Mesothelial cell of epicardium (in vitro differentiated cells): ENCODE measurements around the gene CDHR5. TPM values are rescaled to one million over a fixed set of nuclear protein-coding genes. Genes with fewer than 3 reads are reported as not detected.

ENCODE experiments used
- DNase-seq, 2 experiments: peaks; one replicate each; pipeline ENCODE4 v3.0.0; 2021; ENCODE audit warnings: low spot score in 2 of 2; ENCODE audit not compliant: unreplicated experiment in 2 of 2
- H3K27ac Mint-ChIP-seq: 2 replicates; pipeline ENCODE4 v1.8.0; 2021; ENCODE audit warnings: mixed read lengths
- H3K27me3 Mint-ChIP-seq: 2 replicates; pipeline ENCODE4 v1.8.0; 2021; ENCODE audit warnings: low read depth, mixed read lengths
- H3K36me3 Mint-ChIP-seq: 2 replicates; pipeline ENCODE4 v1.8.0; 2021; ENCODE audit warnings: mixed read lengths
- H3K4me1 Mint-ChIP-seq: 2 replicates; pipeline ENCODE4 v1.8.0; 2021; ENCODE audit warnings: mixed read lengths
- H3K4me3 Mint-ChIP-seq: 2 replicates; pipeline ENCODE4 v1.8.0; 2021; ENCODE audit warnings: mild to moderate bottlenecking, moderate library complexity, mixed read lengths
- H3K9me3 Mint-ChIP-seq: 2 replicates; pipeline ENCODE4 v1.8.0; 2021; ENCODE audit warnings: mixed read lengths
- total RNA-seq: library from RNA; stranded (reverse); gene quantifications from 3 replicates; pipeline ENCODE4 v1.2.1, GENCODE V29; 2021
- TF ChIP-seq, protein P1 (sequence below): fragments of 200-600 bp; sonication (generic); IDR thresholded peaks from one replicate; pipeline ENCODE4 v1.5.0; 2021; ENCODE audit warnings: antibody characterized with exemption; ENCODE audit not compliant: unreplicated experiment

Gene CDHR5
- total RNA-seq, 1 donor from 2014 or later: 0.27 TPM

DNA sequence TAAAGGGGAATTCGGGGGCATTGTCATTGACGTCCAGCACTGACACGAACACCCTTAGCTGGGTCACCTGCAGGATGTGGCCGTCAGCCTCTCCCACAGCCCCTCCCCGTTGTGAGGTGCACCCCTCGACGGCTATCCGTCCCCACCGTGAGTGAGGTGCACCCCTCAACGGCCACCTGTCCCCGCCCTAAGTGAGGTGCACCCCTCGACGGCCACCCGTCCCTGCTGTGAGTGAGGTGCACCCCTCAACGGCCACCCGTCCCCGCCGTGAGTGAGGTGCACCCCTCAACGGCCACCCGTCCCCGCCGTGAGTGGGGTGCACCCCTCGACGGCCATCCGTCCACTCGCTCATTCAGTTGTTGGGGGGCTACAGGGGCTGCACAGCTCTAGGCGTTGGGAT lies 2.9 kb downstream of the CDHR5 start:
- TF ChIP-seq, protein P1, sequence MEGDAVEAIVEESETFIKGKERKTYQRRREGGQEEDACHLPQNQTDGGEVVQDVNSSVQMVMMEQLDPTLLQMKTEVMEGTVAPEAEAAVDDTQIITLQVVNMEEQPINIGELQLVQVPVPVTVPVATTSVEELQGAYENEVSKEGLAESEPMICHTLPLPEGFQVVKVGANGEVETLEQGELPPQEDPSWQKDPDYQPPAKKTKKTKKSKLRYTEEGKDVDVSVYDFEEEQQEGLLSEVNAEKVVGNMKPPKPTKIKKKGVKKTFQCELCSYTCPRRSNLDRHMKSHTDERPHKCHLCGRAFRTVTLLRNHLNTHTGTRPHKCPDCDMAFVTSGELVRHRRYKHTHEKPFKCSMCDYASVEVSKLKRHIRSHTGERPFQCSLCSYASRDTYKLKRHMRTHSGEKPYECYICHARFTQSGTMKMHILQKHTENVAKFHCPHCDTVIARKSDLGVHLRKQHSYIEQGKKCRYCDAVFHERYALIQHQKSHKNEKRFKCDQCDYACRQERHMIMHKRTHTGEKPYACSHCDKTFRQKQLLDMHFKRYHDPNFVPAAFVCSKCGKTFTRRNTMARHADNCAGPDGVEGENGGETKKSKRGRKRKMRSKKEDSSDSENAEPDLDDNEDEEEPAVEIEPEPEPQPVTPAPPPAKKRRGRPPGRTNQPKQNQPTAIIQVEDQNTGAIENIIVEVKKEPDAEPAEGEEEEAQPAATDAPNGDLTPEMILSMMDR: no peak
- no peaks in the 10 kb centered on the region for H3K36me3 Mint-ChIP-seq
- peaks cover 4% of the 10 kb centered on the region for H3K27me3 Mint-ChIP-seq

GRCh38 chr11:620935-621814 lies 3.6 kb downstream of the CDHR5 start:
- no peaks in the 10 kb centered on the region for H3K27me3 Mint-ChIP-seq

More for the DNA sequence above, 2.9 kb downstream of the CDHR5 start:
- no peak for DNase-seq
- no peaks in the 10 kb centered on the region for H3K4me1 Mint-ChIP-seq
- no peak overlapping the region for H3K4me3 Mint-ChIP-seq
- no peak overlapping the region for H3K27ac Mint-ChIP-seq
- no peaks in the 10 kb centered on the region for H3K9me3 Mint-ChIP-seq

DNA sequence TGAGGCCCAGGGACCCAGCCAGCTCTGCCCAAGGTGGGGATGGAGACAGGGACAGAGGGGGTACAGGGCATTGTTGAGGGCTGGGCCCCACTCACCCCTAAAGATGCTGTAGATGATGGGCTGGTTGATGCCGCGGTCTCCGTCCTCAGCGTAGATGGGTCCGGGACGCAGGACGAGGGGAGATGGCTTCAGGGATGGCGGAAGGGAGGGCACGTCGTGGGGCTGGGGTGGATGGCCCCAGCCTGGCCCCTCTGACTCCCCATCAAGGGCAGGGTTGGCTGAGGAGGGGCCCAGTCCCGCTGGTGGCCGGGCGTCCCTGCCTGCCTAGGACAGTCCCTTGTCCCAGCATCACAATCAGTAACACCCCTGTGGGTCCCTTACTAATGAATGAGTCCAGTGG lies 4.6 kb downstream of the CDHR5 start:
- TF ChIP-seq, protein P1: no peak
- Mint-ChIP-seq H3K9me3 (no peaks in the 10 kb centered on the region), H3K36me3 (no peaks in the 10 kb centered on the region), H3K4me3 (no peak overlapping the region), H3K27me3 (no peaks in the 10 kb centered on the region), H3K27ac (no peak overlapping the region), H3K4me1 (peaks cover 5% of the 10 kb centered on the region)
- DNase-seq: no peak

More at GRCh38 chr11:620935-621814, 3.6 kb downstream of the CDHR5 start:
- no peak for DNase-seq
- Mint-ChIP-seq H3K4me1 (no peaks in the 10 kb centered on the region), H3K9me3 (no peaks in the 10 kb centered on the region), H3K4me3 (no peak overlapping the region), H3K27ac (no peak overlapping the region), H3K36me3 (no peaks in the 10 kb centered on the region)
- TF ChIP-seq, protein P1: no peak

GRCh38 chr11:619628-620050 lies 5.1 kb downstream of the CDHR5 start:
- H3K9me3 Mint-ChIP-seq: no peaks in the 10 kb centered on the region
- no peaks in the 10 kb centered on the region for H3K27me3 Mint-ChIP-seq
- no peak overlapping the region for H3K4me3 Mint-ChIP-seq
- DNase-seq: no peak
- H3K27ac Mint-ChIP-seq: no peak overlapping the region
- H3K4me1 Mint-ChIP-seq: peaks cover 5% of the 10 kb centered on the region
- H3K36me3 Mint-ChIP-seq: no peaks in the 10 kb centered on the region
- TF ChIP-seq, protein P1: no peak

GRCh38 chr11:618856-619627 lies 5.7 kb downstream of the CDHR5 start:
- Mint-ChIP-seq H3K9me3 (no peaks in the 10 kb centered on the region), H3K36me3 (no peaks in the 10 kb centered on the region), H3K27ac (no peak overlapping the region), H3K27me3 (no peaks in the 10 kb centered on the region), H3K4me3 (no peak overlapping the region), H3K4me1 (peaks cover 11% of the 10 kb centered on the region)
- TF ChIP-seq, protein P1: no peak
- DNase-seq: no peak
